H9 (cell line): ENCODE results near the gene KRT12. TPM values are rescaled to one million over a fixed set of nuclear protein-coding genes. Genes with fewer than 3 reads are reported as not detected.

ENCODE experiments used
- DNase-seq: peaks from one replicate; pipeline ENCODE4 v3.0.0-alpha.2; 2017
- H2AFZ ChIP-seq: one replicate; pipeline ENCODE4 v1.6.1; 2013; ENCODE audit warnings: mild to moderate bottlenecking, low read length, control low read depth, moderate library complexity
- H2AK5ac ChIP-seq: 2 replicates; pipeline ENCODE4 v1.6.1; 2013; ENCODE audit warnings: low read length, control low read depth, mixed read lengths; ENCODE audit not compliant: insufficient read length
- H2BK120ac ChIP-seq: one replicate; pipeline ENCODE4 v1.6.1; 2013; ENCODE audit warnings: low read depth, mild to moderate bottlenecking, low read length, control low read depth, inconsistent platforms; ENCODE audit not compliant: poor library complexity, severe bottlenecking
- H2BK12ac ChIP-seq: 2 replicates; pipeline ENCODE4 v1.6.1; 2013; ENCODE audit warnings: low read length, control low read depth, mixed read lengths, low read depth; ENCODE audit not compliant: insufficient read length
- H2BK15ac ChIP-seq: 2 replicates; pipeline ENCODE4 v1.6.1; 2013; ENCODE audit warnings: low read depth, low read length, control low read depth
- H2BK20ac ChIP-seq: one replicate; pipeline ENCODE4 v1.6.1; 2013; ENCODE audit warnings: low read depth, mild to moderate bottlenecking, low read length, control low read depth, inconsistent platforms; ENCODE audit not compliant: poor library complexity, severe bottlenecking
- H2BK5ac ChIP-seq: 2 replicates; pipeline ENCODE4 v1.6.1; 2013; ENCODE audit warnings: low read length, control low read depth, mixed read lengths; ENCODE audit not compliant: insufficient read length
- H3K14ac ChIP-seq: 2 replicates; pipeline ENCODE4 v1.6.1; 2013; ENCODE audit warnings: low read length, control low read depth; ENCODE audit not compliant: insufficient read depth
- H3K18ac ChIP-seq: 2 replicates; pipeline ENCODE4 v1.6.1; 2013; ENCODE audit warnings: low read depth, mild to moderate bottlenecking, mixed read lengths, low read length, control low read depth; ENCODE audit not compliant: insufficient read length
- H3K23ac ChIP-seq: 2 replicates; pipeline ENCODE4 v1.6.1; 2013; ENCODE audit warnings: low read length, control low read depth, mixed read lengths, low read depth; ENCODE audit not compliant: insufficient read length
- H3K23me2 ChIP-seq: 2 replicates; pipeline ENCODE4 v1.6.1; 2013; ENCODE audit warnings: low read depth, mild to moderate bottlenecking, mixed read lengths, low read length, control low read depth; ENCODE audit not compliant: insufficient read length, poor library complexity, severe bottlenecking
- H3K27ac ChIP-seq: 2 replicates; pipeline ENCODE4 v1.5.1; 2013; ENCODE audit warnings: low read length, control low read depth, mixed read lengths, low read depth; ENCODE audit not compliant: insufficient read length
- H3K27me3 ChIP-seq: 2 replicates; pipeline ENCODE4 v1.6.1; 2013; ENCODE audit warnings: low read length, control low read depth, inconsistent platforms; ENCODE audit not compliant: insufficient read depth
- H3K4ac ChIP-seq: 2 replicates; pipeline ENCODE4 v1.6.1; 2013; ENCODE audit warnings: low read depth, mild to moderate bottlenecking, control low read depth, inconsistent platforms, low read length, moderate library complexity
- H3K4me1 ChIP-seq: 2 replicates; pipeline ENCODE4 v1.6.1; 2013; ENCODE audit warnings: low read length, control low read depth, inconsistent platforms; ENCODE audit not compliant: insufficient read depth
- H3K4me2 ChIP-seq: 2 replicates; pipeline ENCODE4 v1.6.1; 2013; ENCODE audit warnings: low read length, control low read depth, mixed read lengths; ENCODE audit not compliant: insufficient read length, insufficient read depth
- H3K56ac ChIP-seq: 2 replicates; pipeline ENCODE4 v1.6.1; 2013; ENCODE audit warnings: low read depth, mild to moderate bottlenecking, mixed read lengths, low read length, control low read depth; ENCODE audit not compliant: insufficient read length
- H3K79me1 ChIP-seq: 2 replicates; pipeline ENCODE4 v1.6.1; 2013; ENCODE audit warnings: low read depth, mild to moderate bottlenecking, moderate library complexity, low read length, control low read depth, inconsistent platforms; ENCODE audit not compliant: insufficient read depth, poor library complexity, severe bottlenecking
- H3K79me2 ChIP-seq: 2 replicates; pipeline ENCODE4 v1.6.1; 2013; ENCODE audit warnings: low read length, control low read depth, inconsistent platforms; ENCODE audit not compliant: insufficient read depth
- H3K9ac ChIP-seq: 2 replicates; pipeline ENCODE4 v1.6.1; 2013; ENCODE audit warnings: low read length, control low read depth, mixed read lengths; ENCODE audit not compliant: insufficient read length; ENCODE audit errors: extremely low read depth
- H3K9me3 ChIP-seq: one replicate; pipeline ENCODE4 v1.6.1; 2013; ENCODE audit warnings: low read depth, low read length, inconsistent platforms; ENCODE audit not compliant: control insufficient read depth
- H3T11ph ChIP-seq: one replicate; pipeline ENCODE4 v1.6.1; 2013; ENCODE audit warnings: mild to moderate bottlenecking, low read length, control low read depth, inconsistent platforms
- H4K20me1 ChIP-seq: one replicate; pipeline ENCODE4 v1.6.1; 2013; ENCODE audit not compliant: control insufficient read depth, insufficient read length, insufficient read depth
- H4K5ac ChIP-seq: 2 replicates; pipeline ENCODE4 v1.6.1; 2013; ENCODE audit warnings: low read depth, mild to moderate bottlenecking, mixed read lengths, low read length, control low read depth; ENCODE audit not compliant: insufficient read length
- H4K8ac ChIP-seq: replicated peaks from 2 replicates; pipeline ENCODE4 v1.6.1; 2013; ENCODE audit warnings: low read length, control low read depth, mixed read lengths, low read depth; ENCODE audit not compliant: insufficient read length
- H4K91ac ChIP-seq: 2 replicates; pipeline ENCODE4 v1.6.1; 2013; ENCODE audit warnings: low read depth, mild to moderate bottlenecking, moderate library complexity, mixed read lengths, low read length, control low read depth; ENCODE audit not compliant: insufficient read length
- H3K27ac Mint-ChIP-seq, 3 experiments: 2 replicates in 2 of 3; 3 replicates in 1 of 3; pipeline ENCODE4 v1.8.0; 2020 to 2021; ENCODE audit warnings: mixed read lengths in 3 of 3, mild to moderate bottlenecking in 1 of 3, moderate library complexity in 1 of 3
- H3K27me3 Mint-ChIP-seq: 2 replicates; pipeline ENCODE4 v1.8.0; 2021; ENCODE audit warnings: low read depth, mild to moderate bottlenecking, moderate library complexity, mixed read lengths
- H3K36me3 Mint-ChIP-seq, 3 experiments: 2 replicates in 2 of 3; 3 replicates in 1 of 3; pipeline ENCODE4 v1.8.0; 2020 to 2021; ENCODE audit warnings: low read depth in 3 of 3, mixed read lengths in 3 of 3; ENCODE audit not compliant: insufficient read depth in 1 of 3
- H3K4me1 Mint-ChIP-seq, 2 experiments: 2 replicates each; pipeline ENCODE4 v1.8.0; 2020; ENCODE audit warnings: mixed read lengths in 2 of 2
- H3K4me3 Mint-ChIP-seq, 2 experiments: 2 replicates in 1 of 2; 3 replicates in 1 of 2; pipeline ENCODE4 v1.8.0; 2020 to 2021; ENCODE audit warnings: mild to moderate bottlenecking in 2 of 2, mixed read lengths in 2 of 2, moderate library complexity in 1 of 2
- H3K9me3 Mint-ChIP-seq, 2 experiments: 2 replicates in 1 of 2; 3 replicates in 1 of 2; pipeline ENCODE4 v1.8.0; 2020; ENCODE audit warnings: mild to moderate bottlenecking in 2 of 2, mixed read lengths in 2 of 2, moderate library complexity in 1 of 2
- CTCF ChIP-seq: fragments of 200-600 bp; sonication (generic); conservative IDR thresholded peaks from 3 replicates; pipeline ENCODE4 v1.8.0; 2021; ENCODE audit warnings: antibody characterized with exemption, mild to moderate bottlenecking
- WGBS: extraction: QIAGEN DNeasy Blood & Tissue Kit; methylation state at CpG from one replicate; pipeline ENCODE4 v1.1.7; 2013; ENCODE audit warnings: missing lambda C conversion rate, low lambda C conversion rate, mixed read lengths; ENCODE audit not compliant: insufficient read length; ENCODE audit errors: extremely low coverage; 5-methylcytosine and 5-hydroxymethylcytosine counted together
- total RNA-seq: library from RNA; stranded (reverse); gene quantifications from 2 replicates; pipeline ENCODE4 v1.2.1, GENCODE V29; 2021

KRT12 gene
- total RNA-seq, 1 experiment from 2014 or later, result not detected

- Histone ChIP-seq H4K20me1 (no peaks in the 10 kb centered on the region), H3K23ac (no peak overlapping the region), H2BK120ac (no peak overlapping the region), H2BK15ac (no peak overlapping the region), H2BK5ac (no peak overlapping the region), H3K79me1 (no peaks in the 10 kb centered on the region), H4K91ac (no peak overlapping the region), H3T11ph (no peak overlapping the region), H3K23me2 (no peaks in the 10 kb centered on the region), H3K4me1 (0 out of 2 replicates have a peak, but pooled peaks cover 2% of the 10 kb centered on the region), H3K79me2 (no peaks in the 10 kb centered on the region), H3K56ac (no peak overlapping the region), H2BK20ac (no peak overlapping the region), H3K4me2 (no peak overlapping the region), H2AFZ (no peak overlapping the region), H3K18ac (no peak overlapping the region), H3K4ac (no peak overlapping the region), H4K8ac (no peak overlapping the region), H3K9me3 (no peaks in the 10 kb centered on the region), H4K5ac (no peak overlapping the region), H2AK5ac (no peak overlapping the region), H3K9ac (no peak overlapping the region), H3K27ac (no peak overlapping the region), H3K14ac (no peak overlapping the region), H2BK12ac (no peak overlapping the region), H3K27me3 (no peaks in the 10 kb centered on the region)
- TF ChIP-seq CTCF, result no peak
- no peak for DNase-seq
- peaks cover 14 to 36% of the 10 kb centered on the region in 2 experiments for H3K4me1 Mint-ChIP-seq
- peaks cover 4% of the 10 kb centered on the region for H3K27me3 Mint-ChIP-seq
- WGBS, result no CpG with 5 or more reads among the region's 12 CpGs
- no peak overlapping the region for H3K27ac Mint-ChIP-seq
- no peaks in the 10 kb centered on the region for H3K9me3 Mint-ChIP-seq
- H3K36me3 Mint-ChIP-seq, result no peaks in the 10 kb centered on the region
- no peak overlapping the region for H3K4me3 Mint-ChIP-seq
These were observed 36.3 kb upstream of the KRT12 start for GRCh38 chr17:40903129-40903847.
